IMR-90 (cell line): ENCODE results near the gene TEX14.
"Not testable (repeated sequence)": the region's sequence is repeated elsewhere in the genome, so short reads cannot be mapped to it uniquely, and the experiment has no call there.

ENCODE experiments used
- ELK1 ChIP-seq: fragments of 150-350 bp; IDR thresholded peaks from 2 replicates; pipeline ENCODE4 v1.6.1; 2016; ENCODE audit warnings: low read depth, mild to moderate bottlenecking, low read length, moderate library complexity, borderline replicate concordance
- POLR2A ChIP-seq: IDR thresholded peaks from 2 replicates; pipeline ENCODE4 v1.6.1; 2012; ENCODE audit warnings: mild to moderate bottlenecking, low read depth, low read length
- RFX5 ChIP-seq: IDR thresholded peaks from 2 replicates; pipeline ENCODE4 v1.8.0; 2012; ENCODE audit warnings: low read depth, mild to moderate bottlenecking, low read length, moderate library complexity
- TF ChIP-seq, protein P1 (sequence below): conservative IDR thresholded peaks from 2 replicates; pipeline ENCODE4 v1.5.1; 2012; ENCODE audit warnings: mild to moderate bottlenecking, low read depth, low read length, improper control_type of control experiment

GRCh38 chr17:58657962-58658803 is 33.7 kb downstream of the TEX14 start:
- TF ChIP-seq, protein P1, sequence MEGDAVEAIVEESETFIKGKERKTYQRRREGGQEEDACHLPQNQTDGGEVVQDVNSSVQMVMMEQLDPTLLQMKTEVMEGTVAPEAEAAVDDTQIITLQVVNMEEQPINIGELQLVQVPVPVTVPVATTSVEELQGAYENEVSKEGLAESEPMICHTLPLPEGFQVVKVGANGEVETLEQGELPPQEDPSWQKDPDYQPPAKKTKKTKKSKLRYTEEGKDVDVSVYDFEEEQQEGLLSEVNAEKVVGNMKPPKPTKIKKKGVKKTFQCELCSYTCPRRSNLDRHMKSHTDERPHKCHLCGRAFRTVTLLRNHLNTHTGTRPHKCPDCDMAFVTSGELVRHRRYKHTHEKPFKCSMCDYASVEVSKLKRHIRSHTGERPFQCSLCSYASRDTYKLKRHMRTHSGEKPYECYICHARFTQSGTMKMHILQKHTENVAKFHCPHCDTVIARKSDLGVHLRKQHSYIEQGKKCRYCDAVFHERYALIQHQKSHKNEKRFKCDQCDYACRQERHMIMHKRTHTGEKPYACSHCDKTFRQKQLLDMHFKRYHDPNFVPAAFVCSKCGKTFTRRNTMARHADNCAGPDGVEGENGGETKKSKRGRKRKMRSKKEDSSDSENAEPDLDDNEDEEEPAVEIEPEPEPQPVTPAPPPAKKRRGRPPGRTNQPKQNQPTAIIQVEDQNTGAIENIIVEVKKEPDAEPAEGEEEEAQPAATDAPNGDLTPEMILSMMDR = not testable (repeated sequence)
- TF ChIP-seq ELK1, POLR2A, RFX5: not testable (repeated sequence)
